BE2C (cell line): Measurements from ENCODE around the gene MYF5.

Source experiments
- DNase-seq: peaks from one replicate; pipeline ENCODE4 v3.0.0-alpha.2; 2020
- H3K27me3 ChIP-seq: fragments of 250-450 bp; sonication (Bioruptor Pico); 2 replicates; pipeline ENCODE4 v1.5.1; 2020; ENCODE audit warnings: mild to moderate bottlenecking
- H3K36me3 ChIP-seq: fragments of 250-450 bp; sonication (Bioruptor Pico); 2 replicates; pipeline ENCODE4 v1.5.1; 2020; ENCODE audit warnings: mild to moderate bottlenecking
- H3K4me1 ChIP-seq: fragments of 250-450 bp; sonication (Bioruptor Pico); 2 replicates; pipeline ENCODE4 v1.5.1; 2020
- H3K4me3 ChIP-seq: 2 replicates; pipeline ENCODE4 v1.5.1; 2011; ENCODE audit warnings: low read depth, low read length
- H3K9me3 ChIP-seq: fragments of 250-450 bp; sonication (Bioruptor Pico); 2 replicates; pipeline ENCODE4 v1.5.1; 2020
- CTCF ChIP-seq: IDR thresholded peaks from 2 replicates; pipeline ENCODE4 v1.5.1; 2012; ENCODE audit warnings: mild to moderate bottlenecking, low read depth, low read length

Gene MYF5

GRCh38 chr12:80697270-80697887, 19.3 kb upstream of the MYF5 start:
- H3K4me1 ChIP-seq: no peaks in the 10 kb centered on the region
- H3K4me3 ChIP-seq: no peak overlapping the region
- no peaks in the 10 kb centered on the region for H3K9me3 ChIP-seq
- H3K27me3 ChIP-seq: peaks cover 13% of the 10 kb centered on the region
- no peaks in the 10 kb centered on the region for H3K36me3 ChIP-seq
- TF ChIP-seq CTCF: no peak
- no peak for DNase-seq

GRCh38 chr12:80698256-80698655, 18.5 kb upstream of the MYF5 start:
- no peak for DNase-seq
- Histone ChIP-seq H3K4me1 (no peaks in the 10 kb centered on the region), H3K4me3 (no peak overlapping the region), H3K27me3 (peaks cover 14% of the 10 kb centered on the region), H3K9me3 (no peaks in the 10 kb centered on the region), H3K36me3 (no peaks in the 10 kb centered on the region)
- no peak for TF ChIP-seq CTCF

GRCh38 chr12:80698847-80699542, 17.7 kb upstream of the MYF5 start:
- DNase-seq: no peak
- Histone ChIP-seq H3K4me1 (no peaks in the 10 kb centered on the region), H3K27me3 (peaks cover 19% of the 10 kb centered on the region), H3K4me3 (no peak overlapping the region), H3K9me3 (no peaks in the 10 kb centered on the region), H3K36me3 (no peaks in the 10 kb centered on the region)
- no peak for TF ChIP-seq CTCF

GRCh38 chr12:80700327-80700726, 16.4 kb upstream of the MYF5 start:
- no peaks in the 10 kb centered on the region for H3K36me3 ChIP-seq
- no peaks in the 10 kb centered on the region for H3K9me3 ChIP-seq
- TF ChIP-seq CTCF: no peak
- no peak for DNase-seq
- H3K27me3 ChIP-seq: peaks cover 21% of the 10 kb centered on the region
- H3K4me1 ChIP-seq: no peaks in the 10 kb centered on the region
- H3K4me3 ChIP-seq: no peak overlapping the region

- Histone ChIP-seq H3K9me3 (no peaks in the 10 kb centered on the region), H3K4me3 (no peak overlapping the region), H3K27me3 (peaks cover 21% of the 10 kb centered on the region), H3K36me3 (no peaks in the 10 kb centered on the region), H3K4me1 (no peaks in the 10 kb centered on the region)
- no peak for DNase-seq
- no peak for TF ChIP-seq CTCF
Observed at GRCh38 chr12:80701388-80701787, 15.3 kb upstream of the MYF5 start.
